HG03521 (cell line): ENCODE measurements around the gene NDRG3.
"Not testable (repeated sequence)": the region's sequence is repeated elsewhere in the genome, so short reads cannot be mapped to it uniquely, and the experiment has no call there.

ENCODE experiments used
- ATAC-seq: cut with Tn5 transposase; IDR thresholded peaks from one replicate; pipeline ENCODE4 v1.9.1; 2021; ENCODE audit warnings: mild to moderate bottlenecking, moderate library complexity; ENCODE audit not compliant: unreplicated experiment

The NDRG3 gene

GRCh38 chr20:36645353-36645752 is 100.5 kb downstream of the NDRG3 start:
- no peak for ATAC-seq

GRCh38 chr20:36644706-36645095 is 101.2 kb downstream of the NDRG3 start:
- no peak for ATAC-seq

DNA sequence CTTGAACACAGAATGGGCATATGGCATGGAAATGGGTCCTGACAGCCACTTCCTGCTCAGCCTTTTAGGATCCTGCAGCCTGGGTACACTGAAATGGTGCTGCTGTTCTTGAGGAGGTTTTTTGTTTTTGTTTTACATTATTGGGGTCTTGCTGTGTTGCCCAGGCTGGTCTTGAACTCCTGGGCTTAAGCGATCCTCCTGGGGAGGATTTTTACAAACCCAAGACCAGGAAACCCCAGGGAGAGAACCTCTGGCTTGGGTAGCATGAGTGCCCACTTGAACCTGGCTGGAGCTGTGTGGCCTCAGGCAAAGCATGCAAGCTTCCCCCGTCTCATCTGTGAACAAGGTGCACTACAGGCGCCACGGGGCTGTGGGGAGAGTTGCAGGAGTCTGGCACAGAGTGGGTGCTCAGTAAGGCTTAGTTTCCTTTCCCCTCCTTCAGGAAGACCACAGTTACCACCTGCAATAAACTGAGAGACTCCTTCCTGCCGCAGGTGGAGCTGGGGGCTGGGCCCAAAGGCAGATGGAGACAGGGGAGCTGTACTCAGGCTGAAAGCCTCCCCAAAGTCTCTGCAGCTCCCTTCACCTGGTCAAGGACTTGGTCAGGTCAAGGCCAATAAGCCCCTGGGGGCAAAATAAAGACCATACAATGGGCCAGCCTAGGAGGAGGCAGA is 101.7 kb downstream of the NDRG3 start:
- ATAC-seq, result no peak

GRCh38 chr20:36642136-36642535 is 103.8 kb downstream of the NDRG3 start:
- ATAC-seq, result no peak

GRCh38 chr20:36641506-36641843 is 104.4 kb downstream of the NDRG3 start:
- no peak for ATAC-seq

- ATAC-seq, result not testable (repeated sequence)
Observed at GRCh38 chr20:36638876-36639400, 107.0 kb downstream of the NDRG3 start.

DNA sequence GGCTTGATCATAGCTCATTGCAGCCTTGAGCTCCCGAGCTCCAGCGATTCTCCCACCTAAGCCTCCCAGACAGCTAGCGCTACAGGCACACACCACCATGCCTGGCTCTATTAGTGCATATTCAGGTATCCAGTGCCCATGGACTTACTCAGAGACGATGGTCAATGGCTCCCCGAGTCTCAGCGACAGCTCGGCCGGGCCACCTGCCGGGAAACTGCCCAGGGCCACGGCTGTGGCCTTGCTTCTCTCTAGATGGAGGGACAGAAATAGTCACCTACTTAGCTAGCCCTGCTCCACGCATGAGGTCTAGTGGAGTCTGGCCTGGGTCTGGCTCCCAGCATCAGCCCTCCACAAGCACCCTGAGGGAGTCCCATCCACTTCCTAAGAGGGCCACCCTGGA is 111.5 kb downstream of the NDRG3 start:
- ATAC-seq, result no peak

GRCh38 chr20:36633285-36633772 is 112.6 kb downstream of the NDRG3 start:
- no peak for ATAC-seq

GRCh38 chr20:36632487-36633284 is 113.2 kb downstream of the NDRG3 start:
- ATAC-seq, result no peak

GRCh38 chr20:36632147-36632486 is 113.8 kb downstream of the NDRG3 start:
- ATAC-seq, result no peak

DNA sequence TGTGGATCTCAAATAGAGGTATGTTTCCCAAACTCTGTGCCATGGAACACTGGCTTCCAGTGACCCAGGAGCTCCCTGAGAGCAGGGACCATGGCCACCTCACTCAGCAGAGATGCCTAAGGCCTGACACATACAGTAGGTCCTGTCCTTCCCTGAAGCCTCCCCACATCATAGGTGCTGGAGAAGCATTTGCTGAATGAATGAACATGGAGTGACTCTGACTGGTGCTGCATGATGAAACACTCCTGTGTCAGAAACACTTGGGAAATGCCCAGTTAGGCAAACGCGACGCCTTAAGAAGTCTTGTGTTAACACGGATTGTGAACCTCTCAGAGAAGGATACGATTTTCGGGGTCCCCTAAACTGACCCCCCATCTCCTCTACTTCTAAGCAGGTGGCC is 114.2 kb downstream of the NDRG3 start:
- ATAC-seq, result no peak

- ATAC-seq, result no peak
Observed at GRCh38 chr20:36629719-36630681, 115.9 kb downstream of the NDRG3 start.

- ATAC-seq, result no peak
Observed at GRCh38 chr20:36628076-36628475, 117.8 kb downstream of the NDRG3 start.

DNA sequence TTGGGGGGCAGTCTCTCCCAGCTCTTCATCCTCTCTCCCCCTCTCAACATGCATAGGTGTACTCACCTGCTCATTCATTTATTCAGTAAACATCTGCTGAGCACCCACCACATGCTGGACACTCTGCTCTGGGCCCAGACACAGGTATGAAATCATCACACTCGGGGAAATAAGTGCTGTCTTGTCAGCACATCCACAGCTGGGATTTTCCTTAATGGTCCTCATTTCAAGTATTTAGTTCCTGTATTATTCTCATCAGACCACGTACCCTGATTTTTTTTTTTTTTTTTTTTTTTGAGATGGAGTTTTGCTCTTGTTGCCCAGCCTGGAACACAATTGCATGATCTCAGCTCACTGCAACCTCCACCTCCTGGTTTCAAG is 121.0 kb downstream of the NDRG3 start:
- ATAC-seq, result no peak

- no peak for ATAC-seq
Observed at GRCh38 chr20:36624068-36624943, 121.6 kb downstream of the NDRG3 start.

DNA sequence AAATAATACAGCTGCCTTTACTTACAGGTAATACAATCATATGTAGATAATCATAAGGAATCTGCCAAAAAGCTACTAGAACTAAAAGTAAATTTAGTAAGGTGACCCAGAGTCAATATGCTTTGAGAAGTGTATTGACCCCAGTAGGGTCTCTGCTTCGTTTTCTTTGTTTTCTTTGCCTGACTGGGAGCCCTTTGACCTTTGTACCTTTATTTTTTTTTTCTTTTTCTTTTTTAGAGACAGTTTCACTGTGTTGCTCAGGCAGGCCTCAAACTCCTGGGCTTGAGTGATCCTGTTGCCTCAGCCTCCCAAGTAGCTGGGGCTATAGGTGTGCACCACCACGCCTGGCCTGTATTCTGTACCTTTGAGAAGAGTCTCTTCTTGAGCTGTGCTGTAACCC is 122.4 kb downstream of the NDRG3 start:
- no peak for ATAC-seq

- no peak for ATAC-seq
Observed at GRCh38 chr20:36620917-36621316, 125.0 kb downstream of the NDRG3 start.

DNA sequence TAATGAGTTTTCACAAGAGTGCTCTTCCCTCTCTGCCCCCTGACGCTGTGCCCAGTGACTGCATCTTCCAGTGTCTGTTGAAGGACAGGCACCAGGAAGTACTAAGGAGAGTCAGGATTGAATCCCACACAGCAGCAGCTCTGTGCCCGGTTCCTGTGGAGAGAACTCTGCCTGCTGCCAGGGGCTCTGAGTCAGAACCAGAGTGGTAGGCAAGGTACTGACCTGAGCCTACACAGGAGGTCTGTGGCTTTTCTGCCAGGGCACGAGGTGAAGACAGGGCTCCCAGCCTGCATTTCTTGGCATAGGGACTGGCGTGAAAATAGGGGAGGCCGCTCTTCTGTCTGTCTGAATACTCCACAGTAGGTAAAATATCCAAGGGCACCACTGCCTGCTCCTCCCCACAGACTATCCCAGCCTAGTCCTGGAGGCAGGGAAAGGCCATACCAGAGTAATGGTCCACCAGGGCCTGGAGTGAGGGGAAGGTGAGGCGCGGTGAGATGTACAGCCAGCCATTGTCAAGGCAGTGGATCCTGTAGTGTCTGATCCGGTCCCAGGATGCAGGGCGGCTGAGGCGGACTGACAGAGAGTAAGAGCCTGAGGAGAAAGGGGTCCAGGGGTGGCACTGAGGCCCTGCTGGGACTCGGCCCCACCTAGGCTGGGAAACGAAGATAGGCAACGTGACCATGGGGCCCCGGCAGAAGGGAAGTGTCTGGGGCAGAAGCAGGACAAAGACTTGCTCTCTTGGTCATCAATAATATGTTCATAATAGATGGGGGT is 130.9 kb downstream of the NDRG3 start:
- ATAC-seq, result no peak

DNA sequence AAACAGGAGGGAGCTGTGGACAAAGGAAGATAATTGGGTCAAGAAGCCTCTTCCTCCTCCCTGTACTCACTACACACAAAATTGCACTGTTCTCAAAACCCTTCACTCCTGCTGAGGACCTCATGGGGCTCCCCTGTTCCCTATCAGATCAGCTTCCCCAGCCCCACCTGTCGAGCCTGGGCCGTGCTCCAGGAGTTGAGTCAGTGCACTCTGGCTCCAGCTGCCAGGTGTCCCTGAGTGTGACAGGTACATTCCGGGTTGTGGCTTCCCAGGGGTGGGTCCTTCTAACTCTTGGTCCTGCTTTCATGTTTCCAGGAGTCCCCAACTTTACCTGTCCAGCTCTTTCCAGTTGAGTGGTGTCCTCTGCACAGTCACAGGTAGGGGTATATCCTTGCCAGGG is 131.9 kb downstream of the NDRG3 start:
- ATAC-seq, result no peak
